ACC112 (cell line): ENCODE results near the gene HBP1.

Experiments
- H2AFZ ChIP-seq: fragments of 200-600 bp; sonication (generic); one replicate; pipeline ENCODE4 v1.6.0; 2017; ENCODE audit warnings: antibody characterized with exemption, low read length; ENCODE audit not compliant: unreplicated experiment
- H3K27ac ChIP-seq: fragments of 200-600 bp; sonication (generic); 2 replicates; pipeline ENCODE4 v1.5.1; 2014; ENCODE audit warnings: low read depth, mild to moderate bottlenecking, antibody characterized with exemption, low read length, moderate library complexity
- H3K27me3 ChIP-seq: fragments of 200-600 bp; sonication (generic); 2 replicates; pipeline ENCODE4 v1.6.1; 2014; ENCODE audit warnings: mild to moderate bottlenecking, antibody characterized with exemption, low read length, moderate library complexity, mixed read lengths; ENCODE audit not compliant: insufficient read depth
- H3K36me3 ChIP-seq: fragments of 200-600 bp; sonication (generic); 2 replicates; pipeline ENCODE4 v1.6.1; 2016; ENCODE audit warnings: mild to moderate bottlenecking, antibody characterized with exemption, low read length, moderate library complexity, mixed read lengths; ENCODE audit not compliant: insufficient read depth
- H3K4me1 ChIP-seq: fragments of 200-600 bp; sonication (generic); one replicate; pipeline ENCODE4 v1.6.1; 2016; ENCODE audit warnings: low read length, mixed read lengths; ENCODE audit not compliant: insufficient read depth, unreplicated experiment, control insufficient read depth
- H3K4me3 ChIP-seq: fragments of 200-600 bp; sonication (generic); 2 replicates; pipeline ENCODE4 v1.5.1; 2014; ENCODE audit warnings: mild to moderate bottlenecking, low read depth, low read length
- H3K79me2 ChIP-seq: fragments of 200-600 bp; sonication (generic); one replicate; pipeline ENCODE4 v1.6.0; 2016; ENCODE audit warnings: low read length; ENCODE audit not compliant: control insufficient read depth, unreplicated experiment, insufficient read depth

Gene HBP1

DNA sequence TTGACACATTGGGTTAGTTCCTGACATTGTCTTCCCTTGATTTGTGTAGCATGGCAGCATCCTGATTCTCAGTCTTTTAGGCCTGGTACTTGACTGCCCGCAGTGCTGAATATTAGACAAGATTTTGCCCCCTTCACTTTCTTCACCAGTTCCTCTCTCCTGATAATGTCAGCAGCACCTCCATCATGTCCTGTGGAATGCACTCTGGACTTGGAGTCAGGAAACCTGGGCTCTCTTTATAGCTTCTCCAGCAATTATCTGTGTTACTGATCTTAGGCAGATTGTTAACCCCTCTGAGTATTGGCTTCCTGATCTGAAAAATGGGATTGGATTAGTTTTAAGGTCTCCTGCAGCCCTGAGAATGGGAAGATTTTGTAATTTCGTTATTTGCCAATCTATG is 19.0 kb downstream of the HBP1 start:
- peaks cover 32% of the 10 kb centered on the region for H3K36me3 ChIP-seq
- H3K4me1 ChIP-seq: peaks cover 6% of the 10 kb centered on the region
- no peaks in the 10 kb centered on the region for H3K79me2 ChIP-seq

DNA sequence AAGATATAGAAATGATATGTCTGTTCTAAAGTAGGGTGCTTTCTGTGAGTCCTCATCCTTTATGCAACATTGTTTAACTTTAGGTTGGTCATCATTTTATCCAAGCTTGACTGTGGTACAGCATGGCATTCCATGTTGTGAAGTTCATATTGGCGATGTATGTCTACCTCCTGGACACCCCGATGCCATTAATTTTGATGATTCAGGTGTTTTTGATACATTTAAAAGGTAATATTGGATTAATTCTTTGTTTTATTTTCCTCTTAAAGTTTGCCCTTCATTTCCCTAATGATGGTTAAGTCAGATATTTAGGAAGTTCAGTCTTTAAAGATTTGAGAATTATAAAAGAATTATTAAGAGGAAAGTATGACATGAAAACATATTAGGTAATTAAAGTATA is 21.3 kb downstream of the HBP1 start:
- H3K4me1 ChIP-seq: peaks cover 6% of the 10 kb centered on the region
- H3K36me3 ChIP-seq: peaks cover 27% of the 10 kb centered on the region
- no peak overlapping the region for H3K4me3 ChIP-seq
- no peaks in the 10 kb centered on the region for H3K27me3 ChIP-seq
- H2AFZ ChIP-seq: no peak overlapping the region
- no peak overlapping the region for H3K27ac ChIP-seq
- H3K79me2 ChIP-seq: no peaks in the 10 kb centered on the region

More for the DNA sequence above, 19.0 kb downstream of the HBP1 start:
- H3K27me3 ChIP-seq: no peaks in the 10 kb centered on the region
- H2AFZ ChIP-seq: no peak overlapping the region
- H3K4me3 ChIP-seq: no peak overlapping the region
- no peak overlapping the region for H3K27ac ChIP-seq

DNA sequence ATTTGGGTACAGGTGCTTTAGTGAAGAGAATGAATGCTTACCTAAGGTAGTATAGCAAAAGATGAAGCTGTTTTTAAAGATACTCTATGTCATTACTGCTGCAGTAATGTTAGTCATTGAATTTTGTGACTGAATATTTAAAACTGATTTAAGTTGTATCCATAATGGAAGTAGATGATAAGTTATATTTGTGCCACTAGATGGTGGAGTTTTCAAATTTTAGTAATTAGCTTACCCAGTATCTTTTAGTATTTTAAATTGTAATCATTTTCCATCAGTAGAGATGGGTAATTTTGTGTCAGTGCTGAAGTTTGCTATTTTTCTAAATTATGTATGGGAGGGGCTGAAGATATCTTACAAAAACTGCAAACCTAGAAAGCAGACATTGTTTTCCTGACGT is 25.2 kb downstream of the HBP1 start:
- Histone ChIP-seq H3K4me3 (no peak overlapping the region), H3K36me3 (peaks cover 20% of the 10 kb centered on the region), H3K27ac (no peak overlapping the region), H3K27me3 (no peaks in the 10 kb centered on the region), H2AFZ (no peak overlapping the region), H3K79me2 (no peaks in the 10 kb centered on the region), H3K4me1 (no peaks in the 10 kb centered on the region)

DNA sequence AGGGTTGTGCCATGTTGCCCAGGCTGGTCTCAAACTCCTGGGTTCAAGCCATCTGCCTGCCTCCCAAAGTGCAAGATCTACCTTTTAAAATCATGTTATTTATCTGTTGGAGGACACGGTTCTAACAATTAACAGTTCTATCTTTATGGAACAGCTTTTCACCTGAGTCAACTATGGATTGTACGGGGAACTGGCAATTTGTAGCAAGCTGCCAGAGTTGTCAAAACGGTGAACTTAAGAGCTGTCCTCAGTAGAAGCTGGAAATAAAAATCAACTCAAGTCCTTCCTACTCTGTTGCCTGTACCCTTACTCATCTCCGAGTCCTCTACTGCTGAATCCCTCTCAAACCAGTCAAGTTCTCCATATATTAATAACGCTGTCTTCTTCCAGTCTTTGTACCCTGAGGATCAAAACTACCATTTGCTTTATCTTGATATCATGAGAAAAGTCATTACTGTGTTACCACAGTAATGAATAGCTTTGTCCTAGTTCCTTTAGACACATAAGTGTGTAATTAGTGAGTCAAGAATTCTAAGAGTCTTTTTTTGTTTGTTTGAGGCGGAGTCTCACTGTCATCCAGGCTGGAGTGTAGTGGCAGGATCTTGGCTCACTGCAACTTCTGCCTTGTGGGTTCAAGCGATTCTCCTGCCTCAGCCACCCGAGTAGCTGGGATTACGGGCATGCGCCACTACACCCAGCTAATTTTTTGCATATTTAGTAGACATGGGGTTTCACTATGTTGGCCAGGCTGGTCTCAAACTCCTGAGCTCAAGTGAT is 28.2 kb downstream of the HBP1 start:
- no peak overlapping the region for H3K27ac ChIP-seq
- H3K36me3 ChIP-seq: peaks cover 28% of the 10 kb centered on the region

DNA sequence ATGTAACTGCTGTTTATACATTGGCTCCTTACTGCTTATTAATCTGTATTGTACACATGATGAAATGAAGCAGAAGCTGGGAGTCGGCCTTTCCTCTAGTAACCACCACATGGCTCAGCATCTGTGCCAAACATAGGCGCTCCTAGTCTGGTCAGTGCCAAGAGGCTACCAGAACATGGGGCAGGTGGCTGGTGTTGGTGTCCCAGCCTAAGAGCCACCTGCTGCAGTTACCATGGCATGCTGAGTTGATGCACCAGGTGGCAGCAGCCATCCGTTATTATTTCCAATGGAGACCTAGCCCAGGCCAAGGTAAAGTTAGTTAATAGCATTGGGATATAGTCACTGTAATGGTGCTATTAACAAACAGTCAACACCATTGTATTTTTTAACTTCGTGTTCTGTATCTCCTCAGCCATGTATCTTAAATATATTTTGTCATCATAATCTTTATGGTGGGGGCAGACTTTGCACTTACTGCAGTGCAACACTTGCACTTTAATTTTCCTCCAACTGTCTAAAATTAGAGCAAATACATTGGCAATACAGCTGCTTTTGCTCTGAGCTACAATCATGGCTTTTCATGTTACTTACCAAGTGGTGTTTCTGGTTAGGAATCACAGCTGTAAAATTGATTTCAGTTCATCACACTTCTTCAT is 33.1 kb downstream of the HBP1 start:
- H3K36me3 ChIP-seq: peaks cover 28% of the 10 kb centered on the region

More for the DNA sequence above, 28.2 kb downstream of the HBP1 start:
- no peaks in the 10 kb centered on the region for H3K79me2 ChIP-seq
- H3K4me1 ChIP-seq: no peaks in the 10 kb centered on the region
- no peak overlapping the region for H3K4me3 ChIP-seq
- H3K27me3 ChIP-seq: no peaks in the 10 kb centered on the region
- H2AFZ ChIP-seq: no peak overlapping the region

DNA sequence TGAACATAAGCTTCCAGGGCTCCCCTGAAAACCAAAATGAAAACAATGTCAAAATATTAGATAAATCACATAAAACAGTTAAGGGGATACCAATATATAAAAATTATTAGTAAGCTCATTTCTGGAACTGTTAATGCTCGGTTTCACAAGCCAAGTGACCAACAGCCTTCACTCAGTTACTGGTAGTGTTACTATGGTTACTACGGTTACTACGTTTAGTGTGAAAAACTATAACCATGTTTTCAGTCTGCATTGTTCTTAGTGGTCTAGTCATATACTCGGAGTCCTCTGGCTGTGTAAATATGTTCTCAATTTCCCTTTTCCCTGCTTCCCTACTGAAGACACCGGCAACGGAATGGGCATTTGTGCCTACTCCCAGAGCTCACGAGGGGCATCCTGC is 34.8 kb downstream of the HBP1 start:
- no peak overlapping the region for H3K27ac ChIP-seq
- peaks cover 25% of the 10 kb centered on the region for H3K36me3 ChIP-seq

More for the DNA sequence above, 33.1 kb downstream of the HBP1 start:
- Histone ChIP-seq H3K27me3 (no peaks in the 10 kb centered on the region), H3K79me2 (no peaks in the 10 kb centered on the region), H3K4me3 (no peak overlapping the region), H3K27ac (no peak overlapping the region), H2AFZ (no peak overlapping the region), H3K4me1 (no peaks in the 10 kb centered on the region)

DNA sequence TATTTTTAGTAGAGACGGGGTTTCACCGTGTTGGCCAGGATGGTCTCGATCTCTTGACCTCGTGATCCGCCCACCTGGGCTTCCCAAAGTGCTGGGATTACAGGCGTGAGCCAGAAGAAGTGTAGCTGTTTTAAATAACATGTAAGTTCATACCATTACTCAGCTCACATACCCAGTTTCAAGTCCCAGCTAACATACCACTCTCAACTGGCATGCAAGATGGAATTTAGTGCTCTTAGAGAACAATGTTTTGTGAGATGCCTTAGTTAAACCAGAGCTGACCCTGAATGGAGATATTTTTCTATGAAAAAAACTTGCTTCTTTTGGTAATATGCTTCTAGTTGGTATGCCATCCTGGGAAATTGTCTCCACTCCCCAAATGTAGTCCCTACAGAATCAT is 37.3 kb downstream of the HBP1 start:
- Histone ChIP-seq H3K27ac (no peak overlapping the region), H3K36me3 (peaks cover 11% of the 10 kb centered on the region)

More for the DNA sequence above, 34.8 kb downstream of the HBP1 start:
- H2AFZ ChIP-seq: no peak overlapping the region
- H3K79me2 ChIP-seq: no peaks in the 10 kb centered on the region
- H3K4me1 ChIP-seq: no peaks in the 10 kb centered on the region
- H3K4me3 ChIP-seq: no peak overlapping the region
- no peaks in the 10 kb centered on the region for H3K27me3 ChIP-seq

DNA sequence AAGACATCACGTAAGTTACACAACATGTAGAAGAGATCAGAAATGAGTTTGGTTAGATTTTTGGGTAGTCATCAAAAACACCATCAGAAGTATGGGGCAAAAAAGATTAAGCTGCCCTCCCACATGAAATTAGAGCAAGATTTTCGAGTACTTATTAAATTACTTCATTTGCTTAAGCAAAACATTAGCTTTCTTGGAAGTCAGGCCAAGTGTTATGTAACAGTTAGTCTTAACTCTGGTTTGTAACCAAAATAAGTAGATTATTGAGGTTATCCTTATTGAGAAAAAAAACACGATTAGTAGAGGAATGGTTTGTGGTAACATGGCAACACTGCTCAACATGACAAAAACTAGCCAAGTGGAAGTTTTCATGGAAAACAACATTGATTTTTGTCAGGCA is 37.9 kb downstream of the HBP1 start:
- Histone ChIP-seq H3K36me3 (peaks cover 6% of the 10 kb centered on the region; the same call in 1 of the 2 replicates), H2AFZ (no peak overlapping the region), H3K79me2 (no peaks in the 10 kb centered on the region), H3K27me3 (no peaks in the 10 kb centered on the region), H3K4me3 (no peak overlapping the region), H3K4me1 (no peaks in the 10 kb centered on the region), H3K27ac (no peak overlapping the region)

More for the DNA sequence above, 37.3 kb downstream of the HBP1 start:
- H3K4me1 ChIP-seq: no peaks in the 10 kb centered on the region
- H3K4me3 ChIP-seq: no peak overlapping the region
- no peaks in the 10 kb centered on the region for H3K27me3 ChIP-seq
- no peaks in the 10 kb centered on the region for H3K79me2 ChIP-seq
- no peak overlapping the region for H2AFZ ChIP-seq

DNA sequence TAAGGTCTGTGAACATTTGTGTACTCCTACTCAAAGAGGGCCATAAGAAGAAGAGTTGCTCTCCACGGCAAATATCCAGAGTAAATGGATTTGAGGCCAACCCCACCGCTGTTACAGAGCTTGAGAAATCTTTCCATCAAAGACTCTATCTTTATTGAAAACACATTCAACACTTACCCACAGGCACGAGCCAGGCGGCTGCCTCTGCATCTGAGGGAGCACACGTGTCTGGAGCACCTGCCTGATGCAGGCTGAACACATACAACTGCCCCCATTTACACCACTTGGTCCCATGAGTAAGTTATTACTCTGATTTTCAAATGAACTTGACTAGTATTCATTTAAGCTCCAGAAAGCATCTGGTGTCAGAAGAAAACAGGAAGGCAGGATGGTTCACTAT is 38.7 kb downstream of the HBP1 start:
- Histone ChIP-seq H3K27ac (no peak overlapping the region), H3K4me3 (no peak overlapping the region), H3K36me3 (0 out of 2 replicates have a peak, but pooled peaks cover under 1% of the 10 kb centered on the region), H3K27me3 (no peaks in the 10 kb centered on the region), H3K4me1 (no peaks in the 10 kb centered on the region), H2AFZ (no peak overlapping the region), H3K79me2 (no peaks in the 10 kb centered on the region)

DNA sequence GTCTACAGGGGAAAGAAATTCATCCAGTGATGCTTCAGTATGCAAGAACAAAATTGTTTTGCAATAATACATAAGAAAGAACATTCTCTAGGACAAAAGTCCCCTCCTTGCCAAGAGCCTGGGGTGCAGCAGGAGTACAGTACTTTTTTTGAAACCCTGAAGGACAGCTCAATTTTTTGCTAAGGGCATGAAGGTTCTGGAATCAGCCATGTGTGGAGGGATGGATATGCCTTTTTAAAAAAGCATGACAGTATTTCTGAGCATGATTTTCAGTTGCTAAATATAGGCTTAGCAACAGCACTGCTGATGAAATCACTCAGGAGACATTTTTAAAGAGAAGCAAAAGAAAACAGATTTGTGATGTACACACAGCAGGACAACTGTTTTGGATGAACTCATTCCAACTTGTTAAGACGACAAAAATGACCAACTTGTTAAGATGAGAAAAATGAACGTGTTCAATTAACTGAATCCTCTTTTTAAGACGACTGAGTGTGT is 39.3 kb downstream of the HBP1 start:
- no peaks in the 10 kb centered on the region for H3K27me3 ChIP-seq
- H3K79me2 ChIP-seq: no peaks in the 10 kb centered on the region
- H2AFZ ChIP-seq: no peak overlapping the region
- H3K4me1 ChIP-seq: no peaks in the 10 kb centered on the region
- H3K36me3 ChIP-seq: no peaks in the 10 kb centered on the region
- no peak overlapping the region for H3K27ac ChIP-seq
- H3K4me3 ChIP-seq: no peak overlapping the region

DNA sequence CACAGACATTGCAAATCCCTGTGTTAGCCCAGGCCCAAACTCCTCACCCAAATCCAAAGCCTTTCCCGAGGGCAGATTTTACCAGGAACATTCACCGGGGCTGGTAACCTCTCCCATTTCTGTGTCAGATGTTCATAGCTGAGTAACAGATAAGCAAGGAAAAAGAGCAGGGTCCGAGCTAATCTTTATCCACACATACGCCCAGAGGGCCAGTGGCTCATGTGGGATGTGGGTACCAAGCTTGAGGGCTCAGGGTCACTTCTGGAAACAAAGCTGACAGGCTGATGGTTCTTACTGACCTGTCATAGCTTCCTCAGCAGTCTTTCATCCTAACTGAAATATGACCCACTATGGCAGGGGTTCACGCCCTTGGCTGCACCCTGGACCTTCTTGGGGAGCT is 39.8 kb downstream of the HBP1 start:
- Histone ChIP-seq H3K4me1 (no peaks in the 10 kb centered on the region), H3K79me2 (no peaks in the 10 kb centered on the region), H3K27ac (no peak overlapping the region), H3K27me3 (no peaks in the 10 kb centered on the region), H2AFZ (no peak overlapping the region), H3K36me3 (no peaks in the 10 kb centered on the region), H3K4me3 (no peak overlapping the region)
